ENCODE measurements around the gene ATP5ME.
"Not testable (repeated sequence)": the region's sequence is repeated elsewhere in the genome, so short reads cannot be mapped to it uniquely, and the experiment has no call there.

Gene ATP5ME

DNA sequence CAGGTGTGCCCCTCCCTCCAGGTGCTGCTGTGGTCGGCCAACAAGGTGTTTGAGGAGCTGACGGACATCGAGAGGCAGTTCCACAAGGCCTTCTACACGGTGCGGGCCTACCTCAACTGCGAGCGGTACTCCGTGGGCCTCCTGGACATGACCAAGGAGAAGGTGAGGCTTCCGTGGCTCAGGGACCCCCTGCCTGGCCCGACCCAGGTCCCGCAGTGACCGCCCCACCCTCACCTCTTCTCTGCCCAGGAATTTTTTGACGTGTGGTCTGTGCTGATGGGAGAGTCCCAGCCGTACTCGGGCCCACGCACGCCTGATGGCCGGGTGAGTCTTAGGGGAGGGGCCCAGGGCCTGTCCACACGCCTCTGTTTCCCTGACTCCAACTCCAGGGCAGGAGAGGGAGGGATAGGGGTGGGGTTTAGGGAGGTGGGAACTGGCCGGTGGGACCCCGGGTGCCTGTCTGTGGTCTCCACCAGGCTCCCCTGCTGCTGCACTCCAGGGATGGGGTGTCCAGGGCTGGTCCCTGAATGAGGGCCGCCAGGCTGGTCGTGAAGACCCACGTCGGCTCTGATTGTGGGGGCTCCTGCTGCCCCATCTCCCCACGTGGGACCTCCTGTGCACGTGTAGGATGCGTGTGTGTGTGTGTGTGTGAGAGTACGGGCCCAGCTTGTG lies 20.1 kb downstream of the ATP5ME start:
- no peak for DNase-seq

DNA sequence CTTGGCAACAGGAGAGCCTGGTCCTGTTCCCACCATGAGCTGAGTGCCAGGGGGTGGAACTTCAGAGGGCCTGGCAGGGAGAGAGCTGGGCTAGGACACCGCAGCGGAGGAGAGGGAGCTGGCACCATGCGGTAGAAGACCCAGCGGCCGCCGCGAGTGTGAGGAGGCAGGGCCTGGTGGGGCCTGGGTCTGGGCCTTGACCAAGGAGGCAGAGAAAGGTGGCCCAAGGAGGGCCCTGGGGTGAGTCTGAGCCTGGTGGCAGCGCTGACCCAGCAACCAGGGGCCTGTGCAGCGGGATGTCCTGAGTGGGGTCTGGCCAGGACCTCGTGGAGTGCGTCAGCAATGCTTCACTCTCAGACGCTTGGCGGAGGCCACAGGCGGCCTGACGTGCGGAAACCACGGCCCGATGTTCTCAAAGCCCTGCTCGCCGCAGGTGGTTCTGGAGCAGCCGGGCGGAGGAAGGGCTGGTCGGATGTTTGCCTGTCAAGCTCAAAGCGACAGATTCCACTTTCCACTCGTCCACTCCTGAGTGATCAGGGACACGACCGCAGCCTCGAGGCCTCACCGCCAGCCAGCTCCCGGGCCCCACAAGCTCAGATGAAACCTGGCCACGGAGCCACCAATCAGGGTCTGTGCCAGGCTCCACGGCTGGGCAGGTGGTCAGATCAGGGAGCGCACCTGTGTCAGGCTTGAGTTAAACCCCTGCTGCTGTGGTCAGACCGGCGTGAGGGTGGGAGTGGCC lies 20.8 kb downstream of the ATP5ME start:
- DNase-seq, result no peak

DNA sequence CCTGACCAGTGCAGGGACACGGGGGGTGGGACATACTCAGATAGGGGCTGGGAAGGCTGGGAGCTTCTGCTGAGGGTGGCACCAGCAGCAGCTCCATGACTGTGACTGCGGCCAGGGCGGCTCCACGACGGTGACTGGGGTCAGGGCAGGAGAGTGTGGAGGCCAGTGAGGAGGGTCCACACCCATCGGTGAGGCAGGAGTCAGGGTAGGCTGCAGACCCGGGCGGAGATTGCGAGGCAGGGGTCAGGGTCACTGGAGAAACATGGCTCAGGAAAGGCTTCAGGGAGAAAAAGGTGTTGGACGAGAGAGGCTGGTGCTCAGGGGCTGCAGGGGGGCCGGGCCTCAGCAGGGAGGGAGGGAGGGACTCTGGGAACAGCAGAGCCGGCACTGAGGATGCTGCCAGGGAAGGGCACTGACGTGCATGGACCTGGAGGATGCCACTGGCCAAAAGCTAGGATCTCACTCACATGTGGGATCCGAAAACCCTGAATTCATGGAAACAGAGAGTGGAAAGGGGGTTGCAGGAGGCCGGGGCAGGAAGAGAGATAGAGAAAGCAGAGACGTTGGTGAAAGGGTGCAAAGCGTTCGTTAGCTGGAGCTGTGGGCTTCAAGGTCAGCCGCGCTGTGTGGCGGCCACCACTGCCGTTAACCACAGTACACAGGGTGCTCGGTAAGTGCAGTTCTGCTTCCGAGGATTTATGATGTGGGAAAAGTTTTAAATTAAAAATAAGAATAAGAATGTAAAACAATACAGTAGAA lies 22.0 kb downstream of the ATP5ME start:
- DNase-seq, result no peak

DNA sequence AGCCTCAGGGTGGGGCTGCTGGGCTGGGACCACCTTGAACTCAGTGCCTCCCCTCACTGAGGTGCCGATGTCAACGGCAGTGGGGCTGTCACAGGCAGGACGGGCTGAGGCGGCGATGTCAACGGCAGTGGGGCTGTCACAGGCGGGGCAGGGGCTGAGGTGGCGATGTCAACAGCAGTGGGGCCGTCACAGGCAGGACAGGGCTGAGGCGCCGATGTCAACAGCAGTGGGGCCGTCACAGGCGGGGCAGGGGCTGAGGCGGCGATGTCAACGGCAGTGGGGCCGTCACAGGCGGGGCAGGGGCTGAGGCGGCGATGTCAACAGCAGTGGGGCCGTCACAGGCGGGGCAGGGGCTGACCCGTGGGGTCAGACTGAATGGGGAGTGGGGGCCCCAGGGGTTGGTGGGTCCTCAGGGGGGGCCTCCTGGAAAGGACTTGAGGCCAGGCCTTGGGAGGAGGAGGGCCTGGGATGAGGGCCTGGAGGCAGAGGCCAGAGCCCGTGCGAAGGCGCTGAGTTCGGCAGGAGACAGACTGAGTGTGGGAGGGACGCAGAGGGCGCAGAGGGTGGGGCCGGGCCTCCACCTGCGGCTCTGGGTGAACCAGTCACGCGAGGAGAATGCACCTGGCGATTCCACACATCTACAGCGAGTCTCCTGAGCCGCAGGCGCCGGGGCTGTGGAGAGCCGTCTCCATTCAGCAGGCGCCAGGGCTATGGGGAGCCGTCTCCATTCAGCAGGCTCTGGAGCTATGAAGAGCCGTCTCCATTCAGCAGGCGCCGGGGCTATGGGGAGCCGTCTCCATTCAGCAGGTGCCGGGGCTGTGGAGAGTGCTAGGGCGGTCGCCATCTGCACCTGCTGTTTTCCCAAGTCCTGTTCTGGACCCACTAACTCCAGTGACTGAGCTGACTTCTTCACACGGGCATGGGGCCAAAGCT lies 22.9 kb downstream of the ATP5ME start:
- no peak for DNase-seq

GRCh38 chr4:650461-650860 lies 23.6 kb downstream of the ATP5ME start:
- no peak for DNase-seq

GRCh38 chr4:649751-650310 lies 24.2 kb downstream of the ATP5ME start:
- no peak for DNase-seq

- DNase-seq, result no peak
Measured at GRCh38 chr4:649293-649625, 24.8 kb downstream of the ATP5ME start.

- no peak for DNase-seq
Measured at GRCh38 chr4:648579-649292, 25.3 kb downstream of the ATP5ME start.

GRCh38 chr4:647481-647880 lies 26.6 kb downstream of the ATP5ME start:
- no peak for DNase-seq

DNA sequence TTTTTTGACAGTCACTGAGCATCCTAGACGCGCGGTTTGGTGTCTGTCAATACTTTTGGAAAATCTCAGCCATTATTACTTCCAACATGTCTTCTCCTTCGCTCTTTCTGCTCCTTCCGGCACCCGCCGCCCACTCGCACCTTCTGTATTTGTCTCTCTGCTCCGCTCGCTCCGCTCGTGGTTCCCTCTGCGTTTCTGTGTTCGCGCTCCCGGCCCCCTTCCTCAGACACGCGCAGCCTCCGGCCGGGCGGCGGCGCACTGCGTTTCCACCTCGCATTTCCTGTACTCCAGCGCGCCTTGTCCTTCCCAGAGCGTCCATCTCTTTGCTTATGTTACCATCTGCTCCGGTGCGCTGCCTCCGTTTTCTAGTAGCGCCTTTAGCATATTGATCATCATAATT lies 27.6 kb downstream of the ATP5ME start:
- DNase-seq, result no peak

DNA sequence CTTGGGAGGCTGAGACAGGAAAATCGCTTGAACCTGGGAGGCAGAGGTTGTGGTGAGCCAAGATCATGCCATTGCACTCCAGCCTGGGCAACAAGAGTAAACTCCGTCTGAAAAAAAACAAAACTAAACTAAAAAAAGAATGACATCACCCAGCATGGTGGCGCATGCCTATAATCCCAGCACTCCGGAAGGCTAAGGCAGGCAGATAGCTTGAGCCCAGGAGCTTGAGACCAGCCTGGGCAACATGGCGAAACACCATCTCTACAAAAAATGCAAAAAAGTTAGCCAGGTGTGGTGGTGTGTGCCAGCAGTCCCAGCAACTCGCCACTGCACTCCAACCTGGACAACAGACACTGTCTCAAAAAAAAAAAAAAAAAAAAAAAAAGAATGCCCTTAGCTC lies 31.7 kb downstream of the ATP5ME start:
- not testable (repeated sequence) for DNase-seq

- no peak for DNase-seq
Measured at GRCh38 chr4:637536-638280, 36.4 kb downstream of the ATP5ME start.

- no peak for DNase-seq
Measured at GRCh38 chr4:636628-637159, 37.4 kb downstream of the ATP5ME start.

DNA sequence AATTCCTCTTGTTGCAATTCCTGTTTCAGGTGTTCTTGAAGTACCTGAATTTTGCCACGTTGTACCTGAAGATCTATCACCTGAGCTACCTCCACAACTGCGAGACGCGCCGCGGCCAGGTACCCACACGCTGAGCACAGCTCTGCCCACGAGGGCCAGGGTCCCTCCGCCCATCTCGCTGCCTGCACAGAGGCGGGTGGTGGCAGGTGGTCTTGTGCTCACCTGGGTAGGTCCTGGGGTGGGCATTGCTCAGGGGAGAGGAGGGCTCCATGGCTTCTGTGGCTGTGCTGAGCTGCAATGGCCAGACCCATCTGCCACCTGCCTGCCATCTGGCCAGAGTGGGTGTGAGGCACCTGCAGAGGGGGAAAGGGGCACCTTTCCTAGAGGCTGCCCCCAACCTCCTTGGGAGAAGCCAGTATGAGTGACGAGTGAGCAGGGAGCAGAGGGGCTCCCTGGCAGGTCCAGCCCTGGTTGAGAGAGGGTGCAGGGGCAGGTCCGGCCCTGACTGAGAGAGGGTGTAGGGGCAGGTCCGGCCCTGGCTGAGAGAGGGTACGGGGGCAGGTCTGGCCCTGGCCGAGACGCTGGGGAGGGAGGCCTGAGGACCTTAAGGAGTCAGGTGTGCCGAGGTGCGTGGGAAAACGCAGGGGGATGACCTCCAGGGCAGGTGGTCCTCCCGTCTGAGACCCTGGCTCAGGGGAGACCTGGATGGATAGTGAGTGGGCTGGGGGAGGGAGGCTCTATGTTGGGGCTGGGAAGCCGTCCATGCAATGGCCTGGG lies 38.0 kb downstream of the ATP5ME start:
- DNase-seq, result no peak

DNA sequence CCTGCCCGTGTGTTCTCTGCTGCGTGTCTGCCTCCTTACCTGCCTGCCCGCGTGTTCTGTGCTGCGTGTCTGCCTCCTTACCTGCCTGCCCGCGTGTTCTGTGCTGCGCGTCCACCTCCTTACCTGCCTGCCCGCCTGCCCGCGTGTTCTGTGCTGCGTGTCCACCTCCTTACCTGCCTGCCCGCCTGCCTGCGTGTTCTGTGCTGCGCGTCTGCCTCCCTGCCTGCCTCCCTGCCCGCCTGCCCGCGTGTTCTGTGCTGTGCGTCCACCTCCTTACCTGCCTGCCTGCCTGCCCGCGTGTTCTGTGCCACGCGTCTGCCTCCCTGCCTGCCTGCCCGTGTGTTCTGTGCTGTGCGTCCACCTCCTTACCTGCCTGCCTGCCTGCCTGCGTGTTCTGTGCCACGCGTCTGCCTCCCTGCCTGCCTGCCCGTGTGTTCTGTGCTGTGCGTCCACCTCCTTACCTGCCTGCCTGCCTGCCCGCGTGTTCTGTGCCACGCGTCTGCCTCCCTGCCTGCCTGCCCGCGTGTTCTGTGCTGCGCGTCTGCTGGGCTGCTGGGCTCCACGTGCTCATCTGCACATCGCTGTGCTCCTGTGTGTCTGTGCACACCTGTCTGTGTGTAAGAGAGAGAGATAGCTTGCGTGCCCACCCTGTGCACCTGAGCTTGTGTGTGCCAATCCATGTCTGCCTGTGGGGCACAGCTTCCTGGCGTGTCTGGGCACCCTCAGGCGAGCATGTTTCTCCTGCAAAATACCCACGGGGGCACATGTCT lies 38.8 kb downstream of the ATP5ME start:
- DNase-seq, result not testable (repeated sequence)

- no peak for DNase-seq
Measured at GRCh38 chr4:634599-634985, 39.5 kb downstream of the ATP5ME start.

DNA sequence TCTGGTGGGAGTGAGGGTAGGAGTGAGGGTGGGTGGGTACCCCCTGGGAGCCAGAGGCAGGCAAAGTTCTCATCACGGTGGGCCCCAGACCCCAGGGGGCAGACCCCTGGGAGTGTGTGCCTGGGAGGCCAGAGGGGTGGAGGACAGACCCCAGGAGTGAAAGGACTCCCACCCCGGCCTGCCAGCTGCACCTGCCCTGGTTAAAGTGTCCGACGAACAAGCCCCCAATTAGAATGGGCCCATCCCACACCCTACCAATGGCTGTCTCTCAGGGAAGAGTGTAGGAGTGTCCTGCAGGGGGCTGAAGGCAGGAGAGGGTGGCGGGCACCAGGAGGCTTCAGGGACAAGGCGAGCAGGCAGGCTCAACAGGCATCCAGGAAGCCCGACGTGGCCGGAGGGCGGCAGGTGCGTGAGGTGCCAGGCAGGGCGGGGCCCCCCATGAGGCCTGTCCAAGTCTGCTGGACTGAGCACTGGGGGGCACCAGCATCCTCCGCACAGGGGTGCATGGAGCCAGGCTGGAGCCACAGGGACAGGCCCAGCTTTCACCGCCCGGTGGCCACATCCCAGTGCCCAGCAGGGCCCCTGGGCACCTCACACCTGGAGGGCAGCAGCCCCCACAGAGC lies 40.0 kb downstream of the ATP5ME start:
- DNase-seq, result no peak

GRCh38 chr4:633406-633805 lies 40.7 kb downstream of the ATP5ME start:
- no peak for DNase-seq

DNA sequence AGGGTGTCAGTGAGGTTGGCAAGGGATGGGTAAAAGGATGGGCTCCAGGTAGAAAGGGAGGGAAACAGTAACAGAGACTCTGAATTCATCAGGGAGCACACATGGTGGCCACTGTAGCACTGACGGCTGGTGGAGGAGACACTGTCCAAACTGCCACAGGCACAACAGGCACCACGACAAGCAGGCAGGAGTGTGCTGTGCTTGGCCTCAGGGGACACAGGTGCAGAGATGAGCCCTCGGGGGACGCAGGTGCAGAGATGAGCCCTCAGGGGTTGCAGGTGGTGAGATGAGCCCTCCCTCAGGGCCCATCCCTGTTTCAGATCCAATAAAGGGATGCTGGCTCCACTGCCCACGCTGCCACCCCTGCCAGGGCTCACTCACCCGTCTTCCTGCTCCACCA lies 41.1 kb downstream of the ATP5ME start:
- no peak for DNase-seq

Measured in Kasumi-1 (cell line).